G401 (cell line): ENCODE data around the gene BICDL2. TPM values are rescaled to one million over a fixed set of nuclear protein-coding genes. Genes with fewer than 3 reads are reported as not detected.

Source experiments
- DNase-seq: peaks from one replicate; pipeline ENCODE4 v3.0.0-alpha.2; 2015; ENCODE audit warnings: low spot score
- in situ Hi-C: cut with HindIII; loops from 2 replicates; pipeline ENCODE4 v1.10.0; 2016; ENCODE audit warnings: low sequenced_read_pairs, mixed read lengths
- total RNA-seq: library from RNA; depleted of rRNA; stranded (reverse); fragments of >200 nt; shearing (Covaris generic); gene quantifications from 2 replicates; pipeline ENCODE4 v1.2.3, GENCODE V29; 2014; rRNA removed

The BICDL2 gene
- total RNA-seq, 1 experiment from 2014 or later: 1.1 TPM

GRCh38 chr16:2979669-2980226 lies 57.0 kb downstream of the BICDL2 start:
- in situ Hi-C loops: no loop called here
- DNase-seq: no peak

Other genes starting within 250 kb of the BICDL2 start
- gene PRSS33, start 249.4 kb downstream of the BICDL2 start, total RNA-seq: 0.07 and 10.6 TPM in 2 replicates
- gene PRSS41, start 238.5 kb downstream of the BICDL2 start, total RNA-seq: not detected in 2 replicates
- gene PRSS21, start 219.7 kb downstream of the BICDL2 start, total RNA-seq: not detected in 2 replicates
- not detected in 2 replicates for gene ZG16B, start 206.6 kb downstream of the BICDL2 start, total RNA-seq
- gene PRSS22, start 178.8 kb downstream of the BICDL2 start, total RNA-seq: not detected in 2 replicates
- gene FLYWCH2, start 153.7 kb downstream of the BICDL2 start, total RNA-seq: 91.6 and 137 TPM in 2 replicates
- gene FLYWCH1, start 125.0 kb downstream of the BICDL2 start, total RNA-seq: 51.8 and 52.7 TPM in 2 replicates
- 64.8 and 80.7 TPM in 2 replicates for gene KREMEN2, start 72.7 kb downstream of the BICDL2 start, total RNA-seq
- 29.0 and 43.4 TPM in 2 replicates for gene PAQR4, start 67.6 kb downstream of the BICDL2 start, total RNA-seq
- 9.3 and 19.0 TPM in 2 replicates for gene PKMYT1, start 56.5 kb downstream of the BICDL2 start, total RNA-seq
- not detected in 2 replicates for gene CLDN9, start 24.0 kb downstream of the BICDL2 start, total RNA-seq
- gene CLDN6, start 18.8 kb downstream of the BICDL2 start, total RNA-seq: 1.7 and 2.7 TPM in 2 replicates
- 128 and 129 TPM in 2 replicates for gene TNFRSF12A, start 16.6 kb downstream of the BICDL2 start, total RNA-seq
- gene HCFC1R1, start 13.0 kb downstream of the BICDL2 start, total RNA-seq: 55.9 and 59.3 TPM in 2 replicates
- gene THOC6, start 12.9 kb downstream of the BICDL2 start, total RNA-seq: 106 and 120 TPM in 2 replicates
- gene MMP25, start 9.6 kb upstream of the BICDL2 start, total RNA-seq: 0.95 and 2.9 TPM in 2 replicates
- 17.4 and 22.8 TPM in 2 replicates for gene IL32, start 28.7 kb upstream of the BICDL2 start, total RNA-seq
- 11.2 and 17.3 TPM in 2 replicates for gene ZSCAN10, start 62.4 kb upstream of the BICDL2 start, total RNA-seq
- gene ZNF205, start 75.6 kb upstream of the BICDL2 start, total RNA-seq: 21.3 and 27.6 TPM in 2 replicates
- 0.31 and 0.61 TPM in 2 replicates for gene ZNF213, start 98.1 kb upstream of the BICDL2 start, total RNA-seq
- not detected in 2 replicates for gene OR1F1, start 151.3 kb upstream of the BICDL2 start, total RNA-seq
- 9.8 and 10.1 TPM in 2 replicates for gene ZNF200, start 198.2 kb upstream of the BICDL2 start, total RNA-seq
- not detected in 2 replicates for gene MEFV, start 219.7 kb upstream of the BICDL2 start, total RNA-seq
- 87.5 and 117 TPM in 2 replicates for gene ZNF263, start 246.5 kb upstream of the BICDL2 start, total RNA-seq